ENCODE measurements around the gene MPEG1.

Gene MPEG1

DNA sequence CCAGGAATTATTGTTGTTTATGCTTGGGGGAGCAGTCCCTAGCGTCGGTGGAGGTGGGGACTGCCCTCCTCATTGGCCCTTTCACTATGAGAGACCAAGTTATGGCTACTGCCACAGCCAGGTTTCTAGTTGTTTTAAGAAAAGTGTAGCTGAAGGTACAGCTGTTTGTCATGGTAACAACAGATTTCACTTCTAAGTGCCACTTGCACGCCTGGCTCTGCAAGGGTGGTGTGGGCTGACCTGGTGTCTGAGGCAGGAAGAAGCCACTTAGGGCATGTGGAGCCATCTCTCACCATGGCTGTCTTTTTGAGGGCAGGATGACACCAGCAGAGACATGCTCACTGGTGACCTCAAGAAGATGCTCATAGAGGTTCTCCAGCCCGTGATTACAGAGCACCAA lies 46.3 kb upstream of the MPEG1 start:
- H2BK12ac ChIP-seq (ENCODE audit: low read length in 2 of 2): no peak overlapping the region
- DNase-seq: no peak
- 48% methylated on average over 4 of the region's 4 CpGs for WGBS
- no peaks in the 10 kb centered on the region for H3K79me1 ChIP-seq (replicated peaks; ENCODE audit: low read length, poor library complexity, severe bottlenecking)
- no peak overlapping the region for H3K9ac ChIP-seq (ENCODE audit: low read length)
- H3K27me3 ChIP-seq (ENCODE audit: control insufficient read depth in 1 of 2, insufficient read depth in 1 of 2, low read length in 2 of 2): peaks cover 0 to 6% of the 10 kb centered on the region in 2 experiments
- H3K27ac ChIP-seq (ENCODE audit: low read length, poor library complexity, severe bottlenecking): no peak overlapping the region
- no peak overlapping the region for H2AK5ac ChIP-seq (ENCODE audit: low read length, severe bottlenecking)
- no peaks in the 10 kb centered on the region for H3K36me3 ChIP-seq (ENCODE audit: control insufficient read depth in 1 of 2, insufficient read depth in 2 of 2, low read depth in 1 of 2, low read length in 2 of 2)
- H3K4me3 ChIP-seq (ENCODE audit: insufficient read depth in 1 of 2, low read depth in 1 of 2, low read length in 2 of 2): no peak overlapping the region
- H2AFZ ChIP-seq (ENCODE audit: low read depth, low read length): no peak overlapping the region
- no peak overlapping the region for H4K91ac ChIP-seq (ENCODE audit: low read length)
- H3K4me1 ChIP-seq (ENCODE audit: control insufficient read depth, insufficient read depth, low read depth, low read length): no peaks in the 10 kb centered on the region
- no peak overlapping the region for H2BK5ac ChIP-seq (ENCODE audit: low read depth, low read length, poor library complexity, severe bottlenecking)
- no peaks in the 10 kb centered on the region for H3K9me3 ChIP-seq (ENCODE audit: control insufficient read depth, low read length)
- H2BK120ac ChIP-seq (ENCODE audit: low read depth, low read length): no peak overlapping the region
- H3K14ac ChIP-seq (ENCODE audit: low read length in 2 of 2): no peak overlapping the region
- H2BK15ac ChIP-seq (ENCODE audit: low read depth, poor library complexity, severe bottlenecking): no peak overlapping the region
- no peak overlapping the region for H3K23ac ChIP-seq (ENCODE audit: low read length in 2 of 2)
- H3K4me2 ChIP-seq (ENCODE audit: low read length, poor library complexity, severe bottlenecking): no peak overlapping the region
- H4K8ac ChIP-seq (ENCODE audit: low read length): no peak overlapping the region
- no peak overlapping the region for H3K4ac ChIP-seq (ENCODE audit: low read depth in 1 of 2, low read length in 2 of 2)
- H3K18ac ChIP-seq (ENCODE audit: low read depth in 1 of 2, low read length in 2 of 2): no peak overlapping the region

DNA sequence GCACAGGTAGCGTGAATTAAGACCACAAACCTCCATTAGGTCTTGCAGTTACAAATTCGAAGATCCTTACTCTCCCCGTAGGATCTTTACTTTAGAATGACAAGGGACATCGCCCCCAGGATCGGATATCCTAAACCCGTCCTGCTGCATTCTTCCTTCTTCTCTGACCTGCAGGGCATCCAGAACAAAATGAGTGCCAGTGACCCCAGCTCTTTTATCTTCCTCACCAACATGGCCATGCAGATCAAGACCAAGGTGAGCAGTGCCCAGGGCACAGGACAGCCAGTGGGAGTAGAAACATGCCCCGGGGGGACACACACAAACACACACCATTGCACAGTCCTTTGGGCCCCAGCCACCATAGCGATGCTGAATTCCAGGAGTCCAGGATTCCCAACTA lies 42.6 kb upstream of the MPEG1 start:
- no peak overlapping the region for H2BK120ac ChIP-seq (ENCODE audit: low read depth, low read length)
- peaks cover 0 to 6% of the 10 kb centered on the region in 2 experiments for H3K27me3 ChIP-seq (ENCODE audit: control insufficient read depth in 1 of 2, insufficient read depth in 1 of 2, low read length in 2 of 2)
- H3K9ac ChIP-seq (ENCODE audit: low read length): no peak overlapping the region
- H4K8ac ChIP-seq (ENCODE audit: low read length): no peak overlapping the region
- H3K9me3 ChIP-seq (ENCODE audit: control insufficient read depth, low read length): no peaks in the 10 kb centered on the region
- H2BK5ac ChIP-seq (ENCODE audit: low read depth, low read length, poor library complexity, severe bottlenecking): no peak overlapping the region
- no peak overlapping the region for H3K14ac ChIP-seq (ENCODE audit: low read length in 2 of 2)
- H3K18ac ChIP-seq (ENCODE audit: low read depth in 1 of 2, low read length in 2 of 2): no peak overlapping the region
- H3K4me1 ChIP-seq (ENCODE audit: control insufficient read depth, insufficient read depth, low read depth, low read length): no peaks in the 10 kb centered on the region
- H3K4me2 ChIP-seq (ENCODE audit: low read length, poor library complexity, severe bottlenecking): no peak overlapping the region
- no peak overlapping the region for H3K23ac ChIP-seq (ENCODE audit: low read length in 2 of 2)
- H2BK12ac ChIP-seq (ENCODE audit: low read length in 2 of 2): no peak overlapping the region
- no peak overlapping the region for H2AK5ac ChIP-seq (ENCODE audit: low read length, severe bottlenecking)
- H3K4me3 ChIP-seq (ENCODE audit: insufficient read depth in 1 of 2, low read depth in 1 of 2, low read length in 2 of 2): no peak overlapping the region
- 57% methylated on average over 8 of the region's 8 CpGs for WGBS
- H2AFZ ChIP-seq (ENCODE audit: low read depth, low read length): no peak overlapping the region
- H4K91ac ChIP-seq (ENCODE audit: low read length): no peak overlapping the region
- no peak overlapping the region for H3K27ac ChIP-seq (ENCODE audit: low read length, poor library complexity, severe bottlenecking)
- no peaks in the 10 kb centered on the region for H3K36me3 ChIP-seq (ENCODE audit: control insufficient read depth in 1 of 2, insufficient read depth in 2 of 2, low read depth in 1 of 2, low read length in 2 of 2)
- H3K79me1 ChIP-seq (replicated peaks; ENCODE audit: low read length, poor library complexity, severe bottlenecking): no peaks in the 10 kb centered on the region
- no peak overlapping the region for H3K4ac ChIP-seq (ENCODE audit: low read depth in 1 of 2, low read length in 2 of 2)
- no peak for DNase-seq
- no peak overlapping the region for H2BK15ac ChIP-seq (ENCODE audit: low read depth, poor library complexity, severe bottlenecking)

DNA sequence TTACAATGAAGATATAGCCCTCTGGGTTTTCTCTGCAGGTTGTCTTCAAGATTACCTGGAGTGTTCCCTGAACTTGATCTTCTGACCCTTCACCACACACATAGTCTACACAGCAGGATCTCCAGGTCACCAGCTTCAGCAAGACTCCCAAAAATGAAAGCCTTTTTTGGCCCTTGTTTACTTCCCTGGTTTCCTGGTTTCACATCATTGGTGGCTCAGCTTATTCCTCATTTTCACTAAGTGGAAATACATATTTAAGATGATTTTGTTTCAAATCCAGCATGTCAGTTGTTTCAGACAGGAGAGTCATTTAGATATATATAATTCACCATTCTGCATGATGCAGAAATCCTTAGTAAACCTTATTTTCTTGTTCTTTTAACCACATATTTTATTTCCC lies 41.6 kb upstream of the MPEG1 start:
- Histone ChIP-seq H3K4me1 (ENCODE audit: control insufficient read depth, insufficient read depth, low read depth, low read length) (no peaks in the 10 kb centered on the region), H3K79me1 (replicated peaks; ENCODE audit: low read length, poor library complexity, severe bottlenecking) (no peaks in the 10 kb centered on the region), H3K4me2 (ENCODE audit: low read length, poor library complexity, severe bottlenecking) (no peak overlapping the region), H3K4ac (ENCODE audit: low read depth in 1 of 2, low read length in 2 of 2) (no peak overlapping the region), H2BK15ac (ENCODE audit: low read depth, poor library complexity, severe bottlenecking) (no peak overlapping the region), H3K4me3 (ENCODE audit: insufficient read depth in 1 of 2, low read depth in 1 of 2, low read length in 2 of 2) (no peak overlapping the region), H2BK12ac (ENCODE audit: low read length in 2 of 2) (no peak overlapping the region), H3K14ac (ENCODE audit: low read length in 2 of 2) (no peak overlapping the region), H3K9ac (ENCODE audit: low read length) (no peak overlapping the region), H3K36me3 (ENCODE audit: control insufficient read depth in 1 of 2, insufficient read depth in 2 of 2, low read depth in 1 of 2, low read length in 2 of 2) (no peaks in the 10 kb centered on the region), H3K23ac (ENCODE audit: low read length in 2 of 2) (no peak overlapping the region), H2AK5ac (ENCODE audit: low read length, severe bottlenecking) (no peak overlapping the region), H3K18ac (ENCODE audit: low read depth in 1 of 2, low read length in 2 of 2) (no peak overlapping the region), H3K27ac (ENCODE audit: low read length, poor library complexity, severe bottlenecking) (no peak overlapping the region), H2BK5ac (ENCODE audit: low read depth, low read length, poor library complexity, severe bottlenecking) (no peak overlapping the region), H2AFZ (ENCODE audit: low read depth, low read length) (no peak overlapping the region), H2BK120ac (ENCODE audit: low read depth, low read length) (no peak overlapping the region), H4K91ac (ENCODE audit: low read length) (no peak overlapping the region), H4K8ac (ENCODE audit: low read length) (no peak overlapping the region), H3K9me3 (ENCODE audit: control insufficient read depth, low read length) (no peaks in the 10 kb centered on the region), H3K27me3 (ENCODE audit: control insufficient read depth in 1 of 2, insufficient read depth in 1 of 2, low read length in 2 of 2) (peaks cover 0 to 6% of the 10 kb centered on the region in 2 experiments)
- no peak for DNase-seq

DNA sequence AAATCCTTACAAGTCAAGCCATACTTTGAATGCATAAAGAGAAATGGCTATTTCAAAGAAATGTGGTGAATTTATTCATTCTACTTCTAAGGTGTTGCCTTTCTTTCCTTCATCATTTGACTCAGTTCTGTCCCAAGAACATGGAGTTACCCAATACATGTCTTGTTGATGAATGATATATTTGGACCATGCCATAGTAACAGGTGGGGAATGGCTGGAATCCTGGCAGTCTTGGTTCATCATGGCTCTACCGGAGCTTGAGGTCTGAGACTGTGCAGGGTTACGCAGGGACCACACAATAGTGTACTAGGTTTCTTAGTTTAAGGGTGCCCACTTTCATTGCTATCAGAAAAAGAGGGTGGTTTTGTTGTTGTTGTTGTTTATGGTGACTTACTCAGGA lies 40.3 kb upstream of the MPEG1 start:
- no peak overlapping the region for H3K27ac ChIP-seq (ENCODE audit: low read length, poor library complexity, severe bottlenecking)
- H3K4ac ChIP-seq (ENCODE audit: low read depth in 1 of 2, low read length in 2 of 2): no peak overlapping the region
- H2BK120ac ChIP-seq (ENCODE audit: low read depth, low read length): no peak overlapping the region

More for the DNA sequence above, 40.3 kb upstream of the MPEG1 start:
- WGBS: 82% methylated on average over 2 of the region's 2 CpGs
- Histone ChIP-seq H3K9me3 (ENCODE audit: control insufficient read depth, low read length) (no peaks in the 10 kb centered on the region), H3K79me1 (replicated peaks; ENCODE audit: low read length, poor library complexity, severe bottlenecking) (no peaks in the 10 kb centered on the region), H2BK12ac (ENCODE audit: low read length in 2 of 2) (no peak overlapping the region), H2AK5ac (ENCODE audit: low read length, severe bottlenecking) (no peak overlapping the region), H3K18ac (ENCODE audit: low read depth in 1 of 2, low read length in 2 of 2) (no peak overlapping the region), H2BK15ac (ENCODE audit: low read depth, poor library complexity, severe bottlenecking) (no peak overlapping the region), H3K14ac (ENCODE audit: low read length in 2 of 2) (no peak overlapping the region), H3K4me3 (ENCODE audit: insufficient read depth in 1 of 2, low read depth in 1 of 2, low read length in 2 of 2) (no peak overlapping the region), H2BK5ac (ENCODE audit: low read depth, low read length, poor library complexity, severe bottlenecking) (no peak overlapping the region), H2AFZ (ENCODE audit: low read depth, low read length) (no peak overlapping the region), H3K4me2 (ENCODE audit: low read length, poor library complexity, severe bottlenecking) (no peak overlapping the region), H4K91ac (ENCODE audit: low read length) (no peak overlapping the region), H3K9ac (ENCODE audit: low read length) (no peak overlapping the region), H4K8ac (ENCODE audit: low read length) (no peak overlapping the region), H3K27me3 (ENCODE audit: control insufficient read depth in 1 of 2, insufficient read depth in 1 of 2, low read length in 2 of 2) (peaks cover 0 to 3% of the 10 kb centered on the region in 2 experiments), H3K23ac (ENCODE audit: low read length in 2 of 2) (no peak overlapping the region), H3K36me3 (ENCODE audit: control insufficient read depth in 1 of 2, insufficient read depth in 2 of 2, low read depth in 1 of 2, low read length in 2 of 2) (no peaks in the 10 kb centered on the region), H3K4me1 (ENCODE audit: control insufficient read depth, insufficient read depth, low read depth, low read length) (no peaks in the 10 kb centered on the region)
- DNase-seq: no peak
